Measurements from ENCODE around the gene MTUS2. TPM values are rescaled to one million over a fixed set of nuclear protein-coding genes. Genes with fewer than 3 reads are reported as not detected.

The MTUS2 gene
- total RNA-seq, 4 donors from 2014 or later = 0.16 to 0.75 (median 0.24) TPM

- 70 to 76% methylated on average over 4 of the region's 4 CpGs for WGBS, 2 donors (ENCODE audit: low coverage in 1 of 2)
- in situ Hi-C loops (cut with MboI; ENCODE audit: low pct_ligation_motif_present in 1 of 4, low pct_unique_long_range_greater_than_20kb in 1 of 4, low sequenced_read_pairs in 3 of 4) (no loop called here), intact Hi-C loops (cut with DNase I; ENCODE audit: low total_unique reads) (no loop called here)
- H3K27me3 ChIP-seq = no peaks in the 10 kb centered on the region
- TF ChIP-seq CTCF (IDR thresholded peaks at IDR 0.05) (no peak), POLR2A (IDR thresholded peaks at IDR 0.05) (no peak), EP300 (IDR thresholded peaks at IDR 0.05; ENCODE audit: low read depth) (no peak), POLR2AphosphoS5 (IDR thresholded peaks at IDR 0.05) (no peak)
- H3K36me3 ChIP-seq = no peaks in the 10 kb centered on the region
- no peak overlapping the region for H3K4me3 ChIP-seq
- no peaks in the 10 kb centered on the region for H3K9me3 ChIP-seq
- DNase-seq = no peak
- H3K27ac ChIP-seq = no peak overlapping the region
- no peaks in the 10 kb centered on the region for H3K4me1 ChIP-seq
Observed at GRCh38 chr13:28843639-28844038, 23.5 kb downstream of the MTUS2 start.

- no peak overlapping the region for H3K27ac ChIP-seq
- no peaks in the 10 kb centered on the region for H3K36me3 ChIP-seq
- 60 to 77% methylated on average over 2 to 3 of the region's 3 CpGs for WGBS, 2 donors (ENCODE audit: low coverage in 1 of 2)
- H3K4me1 ChIP-seq = no peaks in the 10 kb centered on the region
- H3K9me3 ChIP-seq = no peaks in the 10 kb centered on the region
- TF ChIP-seq POLR2A (IDR thresholded peaks at IDR 0.05) = no peak
- no peak for TF ChIP-seq CTCF (IDR thresholded peaks at IDR 0.05)
- no peak for TF ChIP-seq POLR2AphosphoS5 (IDR thresholded peaks at IDR 0.05)
- no peak for TF ChIP-seq EP300 (IDR thresholded peaks at IDR 0.05; ENCODE audit: low read depth)
- intact Hi-C loops (cut with DNase I; ENCODE audit: low total_unique reads) = no loop called here
- in situ Hi-C loops (cut with MboI; ENCODE audit: low pct_ligation_motif_present in 1 of 4, low pct_unique_long_range_greater_than_20kb in 1 of 4, low sequenced_read_pairs in 3 of 4) = no loop called here
- no peaks in the 10 kb centered on the region for H3K27me3 ChIP-seq
- H3K4me3 ChIP-seq = no peak overlapping the region
- DNase-seq = no peak
Observed at GRCh38 chr13:28849441-28849840, 29.3 kb downstream of the MTUS2 start.

- WGBS, 2 donors (ENCODE audit: low coverage in 1 of 2) = 67% methylated on average over 2 of the region's 2 CpGs; no CpG with 5 or more reads in 1 of the 2 donors
- intact Hi-C loops (cut with DNase I; ENCODE audit: low total_unique reads) = no loop called here
- no peak for TF ChIP-seq POLR2A (IDR thresholded peaks at IDR 0.05)
- no peak for TF ChIP-seq CTCF (IDR thresholded peaks at IDR 0.05)
- no peak for TF ChIP-seq POLR2AphosphoS5 (IDR thresholded peaks at IDR 0.05)
- no peak for TF ChIP-seq EP300 (IDR thresholded peaks at IDR 0.05; ENCODE audit: low read depth)
- Histone ChIP-seq H3K4me1 (no peaks in the 10 kb centered on the region), H3K9me3 (no peaks in the 10 kb centered on the region), H3K27ac (no peak overlapping the region), H3K4me3 (no peak overlapping the region), H3K27me3 (no peaks in the 10 kb centered on the region), H3K36me3 (no peaks in the 10 kb centered on the region)
- in situ Hi-C loops (cut with MboI; ENCODE audit: low pct_ligation_motif_present in 1 of 4, low pct_unique_long_range_greater_than_20kb in 1 of 4, low sequenced_read_pairs in 3 of 4) = no loop called here
- no peak for DNase-seq
Observed at GRCh38 chr13:28850226-28850625, 30.1 kb downstream of the MTUS2 start.

GRCh38 chr13:28851422-28851821, 31.3 kb downstream of the MTUS2 start:
- Histone ChIP-seq H3K27me3 (no peaks in the 10 kb centered on the region), H3K27ac (no peak overlapping the region), H3K4me1 (no peaks in the 10 kb centered on the region), H3K4me3 (no peak overlapping the region), H3K36me3 (no peaks in the 10 kb centered on the region), H3K9me3 (no peaks in the 10 kb centered on the region)
- in situ Hi-C loops (cut with MboI; ENCODE audit: low pct_ligation_motif_present in 1 of 4, low pct_unique_long_range_greater_than_20kb in 1 of 4, low sequenced_read_pairs in 3 of 4) (no loop called here), intact Hi-C loops (cut with DNase I; ENCODE audit: low total_unique reads) (no loop called here)
- 50 to 68% methylated on average over 1 to 6 of the region's 6 CpGs for WGBS, 2 donors (ENCODE audit: low coverage in 1 of 2)
- DNase-seq = no peak
- TF ChIP-seq EP300 (IDR thresholded peaks at IDR 0.05; ENCODE audit: low read depth) (no peak), CTCF (IDR thresholded peaks at IDR 0.05) (no peak), POLR2AphosphoS5 (IDR thresholded peaks at IDR 0.05) (no peak), POLR2A (IDR thresholded peaks at IDR 0.05) (no peak)
